Smooth muscle cell (in vitro differentiated cells): ENCODE measurements around the gene TTC28. TPM values are rescaled to one million over a fixed set of nuclear protein-coding genes. Genes with fewer than 3 reads are reported as not detected.

Source experiments
- DNase-seq: peaks from one replicate; lab custom pipeline; 2025; ENCODE audit not compliant: unreplicated experiment; lab: John Stamatoyannopoulos, UW
- H2AFZ ChIP-seq: fragments of 200-600 bp; sonication (generic); 2 replicates; pipeline ENCODE4 v1.6.0; 2016; ENCODE audit warnings: antibody characterized with exemption, low read depth, mild to moderate bottlenecking
- H3F3A ChIP-seq: fragments of 200-600 bp; sonication (generic); 2 replicates; pipeline ENCODE4 v1.6.0; 2017; ENCODE audit warnings: antibody characterized with exemption, low read depth
- H3K27ac ChIP-seq: fragments of 200-600 bp; sonication (generic); 2 replicates; pipeline ENCODE4 v1.5.1; 2016; ENCODE audit warnings: low read depth, mild to moderate bottlenecking
- H3K27me3 ChIP-seq: fragments of 200-600 bp; sonication (generic); 2 replicates; pipeline ENCODE4 v1.6.1; 2016; ENCODE audit warnings: low read depth, mild to moderate bottlenecking
- H3K36me3 ChIP-seq: fragments of 200-600 bp; sonication (generic); 2 replicates; pipeline ENCODE4 v1.5.1; 2016; ENCODE audit warnings: low read depth
- H3K4me1 ChIP-seq: fragments of 200-600 bp; sonication (generic); 2 replicates; pipeline ENCODE4 v1.5.1; 2016; ENCODE audit warnings: low read depth
- H3K4me2 ChIP-seq: fragments of 200-600 bp; sonication (generic); 2 replicates; pipeline ENCODE4 v1.6.0; 2016; ENCODE audit warnings: mild to moderate bottlenecking
- H3K4me3 ChIP-seq: fragments of 200-600 bp; sonication (generic); 2 replicates; pipeline ENCODE4 v1.5.1; 2016; ENCODE audit warnings: mild to moderate bottlenecking
- H3K79me2 ChIP-seq: fragments of 200-600 bp; sonication (generic); 2 replicates; pipeline ENCODE4 v1.6.0; 2016; ENCODE audit warnings: low read depth, mild to moderate bottlenecking
- H3K9ac ChIP-seq: fragments of 200-600 bp; sonication (generic); 2 replicates; pipeline ENCODE4 v1.6.0; 2016; ENCODE audit warnings: low read depth
- H3K9me3 ChIP-seq: fragments of 200-600 bp; sonication (generic); replicated peaks from 2 replicates; pipeline ENCODE4 v1.5.1; 2016; ENCODE audit warnings: low read depth
- H4K20me1 ChIP-seq: fragments of 200-600 bp; sonication (generic); 2 replicates; pipeline ENCODE4 v1.6.0; 2016; ENCODE audit warnings: low read depth
- WGBS: methylation state at CpG from one replicate; pipeline ENCODE4 v1.1.7; 2016; ENCODE audit warnings: low lambda C conversion rate; 5-methylcytosine and 5-hydroxymethylcytosine counted together
- polyA plus RNA-seq: library from polyadenylated mRNA; unstranded; fragments of >200 nt; fragmentation: Nextera tagmentation; extraction: Ambion mirVana; gene quantifications from 2 replicates; pipeline ENCODE4 v1.2.1, GENCODE V29; 2016
- total RNA-seq: library from RNA; depleted of rRNA; stranded (reverse); fragments of >200 nt; gene quantifications from 2 replicates; pipeline ENCODE4 v1.2.3, GENCODE V29; 2014
- TF ChIP-seq, protein P1 (sequence below): fragments of 200-600 bp; sonication (generic); IDR thresholded peaks from 2 replicates; pipeline ENCODE4 v1.5.1; 2017; ENCODE audit warnings: borderline replicate concordance, mild to moderate bottlenecking, antibody characterized with exemption; ENCODE audit not compliant: insufficient read depth, poor library complexity, severe bottlenecking

TTC28 gene
- total and polyA plus RNA-seq, 2 experiments from 2014 or later: 6.3 to 17.9 TPM

GRCh38 chr22:28096161-28096560, 583.5 kb downstream of the TTC28 start:
- no peaks in the 10 kb centered on the region for H4K20me1 ChIP-seq
- no peak for DNase-seq
- no peak overlapping the region for H3K9ac ChIP-seq
- no peaks in the 10 kb centered on the region for H3K27me3 ChIP-seq
- TF ChIP-seq, protein P1, sequence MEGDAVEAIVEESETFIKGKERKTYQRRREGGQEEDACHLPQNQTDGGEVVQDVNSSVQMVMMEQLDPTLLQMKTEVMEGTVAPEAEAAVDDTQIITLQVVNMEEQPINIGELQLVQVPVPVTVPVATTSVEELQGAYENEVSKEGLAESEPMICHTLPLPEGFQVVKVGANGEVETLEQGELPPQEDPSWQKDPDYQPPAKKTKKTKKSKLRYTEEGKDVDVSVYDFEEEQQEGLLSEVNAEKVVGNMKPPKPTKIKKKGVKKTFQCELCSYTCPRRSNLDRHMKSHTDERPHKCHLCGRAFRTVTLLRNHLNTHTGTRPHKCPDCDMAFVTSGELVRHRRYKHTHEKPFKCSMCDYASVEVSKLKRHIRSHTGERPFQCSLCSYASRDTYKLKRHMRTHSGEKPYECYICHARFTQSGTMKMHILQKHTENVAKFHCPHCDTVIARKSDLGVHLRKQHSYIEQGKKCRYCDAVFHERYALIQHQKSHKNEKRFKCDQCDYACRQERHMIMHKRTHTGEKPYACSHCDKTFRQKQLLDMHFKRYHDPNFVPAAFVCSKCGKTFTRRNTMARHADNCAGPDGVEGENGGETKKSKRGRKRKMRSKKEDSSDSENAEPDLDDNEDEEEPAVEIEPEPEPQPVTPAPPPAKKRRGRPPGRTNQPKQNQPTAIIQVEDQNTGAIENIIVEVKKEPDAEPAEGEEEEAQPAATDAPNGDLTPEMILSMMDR: no peak
- H3K36me3 ChIP-seq: no peaks in the 10 kb centered on the region
- H2AFZ ChIP-seq: no peak overlapping the region
- H3F3A ChIP-seq: no peaks in the 10 kb centered on the region
- H3K4me2 ChIP-seq: no peak overlapping the region
- H3K4me1 ChIP-seq: no peaks in the 10 kb centered on the region
- H3K4me3 ChIP-seq: no peak overlapping the region
- H3K9me3 ChIP-seq: no peaks in the 10 kb centered on the region
- no peak overlapping the region for H3K27ac ChIP-seq
- WGBS: 89% methylated on average over 5 of the region's 5 CpGs
- H3K79me2 ChIP-seq: no peaks in the 10 kb centered on the region

- Histone ChIP-seq H4K20me1 (no peaks in the 10 kb centered on the region), H3K79me2 (no peaks in the 10 kb centered on the region), H3K27me3 (no peaks in the 10 kb centered on the region), H3K27ac (no peak overlapping the region), H3K9me3 (no peaks in the 10 kb centered on the region), H3K4me1 (no peaks in the 10 kb centered on the region), H3K4me2 (no peak overlapping the region), H3K36me3 (no peaks in the 10 kb centered on the region), H2AFZ (no peak overlapping the region), H3F3A (no peaks in the 10 kb centered on the region), H3K9ac (no peak overlapping the region), H3K4me3 (no peak overlapping the region)
- DNase-seq: no peak
- TF ChIP-seq, protein P1: no peak
- WGBS: 89% methylated on average over 5 of the region's 5 CpGs
Measured at GRCh38 chr22:28095316-28096095, 584.1 kb downstream of the TTC28 start.

GRCh38 chr22:28094771-28095170, 584.9 kb downstream of the TTC28 start:
- DNase-seq: no peak
- no peaks in the 10 kb centered on the region for H3K36me3 ChIP-seq
- TF ChIP-seq, protein P1: no peak
- H3K4me3 ChIP-seq: no peak overlapping the region
- H3F3A ChIP-seq: no peaks in the 10 kb centered on the region
- H2AFZ ChIP-seq: no peak overlapping the region
- H3K9me3 ChIP-seq: no peaks in the 10 kb centered on the region
- H3K79me2 ChIP-seq: no peaks in the 10 kb centered on the region
- no peaks in the 10 kb centered on the region for H4K20me1 ChIP-seq
- no peaks in the 10 kb centered on the region for H3K27me3 ChIP-seq
- no peak overlapping the region for H3K4me2 ChIP-seq
- H3K9ac ChIP-seq: no peak overlapping the region
- no peak overlapping the region for H3K27ac ChIP-seq
- WGBS: 88% methylated on average over 7 of the region's 7 CpGs
- no peaks in the 10 kb centered on the region for H3K4me1 ChIP-seq

- TF ChIP-seq, protein P1: no peak
- Histone ChIP-seq H3K4me3 (no peak overlapping the region), H3K79me2 (no peaks in the 10 kb centered on the region), H3K27me3 (no peaks in the 10 kb centered on the region), H3K27ac (no peak overlapping the region), H3F3A (no peaks in the 10 kb centered on the region), H3K36me3 (no peaks in the 10 kb centered on the region), H3K4me2 (no peak overlapping the region), H3K9me3 (no peaks in the 10 kb centered on the region), H4K20me1 (no peaks in the 10 kb centered on the region), H2AFZ (no peak overlapping the region), H3K4me1 (no peaks in the 10 kb centered on the region), H3K9ac (no peak overlapping the region)
- no peak for DNase-seq
- 74% methylated on average over 1 of the region's 1 CpG for WGBS
Measured at GRCh38 chr22:28093711-28094110, 585.9 kb downstream of the TTC28 start.
